HG03354 (cell line): ENCODE measurements around the gene ITLN1.
"Not testable (repeated sequence)": the region's sequence is repeated elsewhere in the genome, so short reads cannot be mapped to it uniquely, and the experiment has no call there.

Experiments
- ATAC-seq: cut with Tn5 transposase; IDR thresholded peaks from one replicate; pipeline ENCODE4 v1.9.1; 2021; ENCODE audit warnings: mild to moderate bottlenecking; ENCODE audit not compliant: unreplicated experiment, poor library complexity, severe bottlenecking

Gene ITLN1

GRCh38 chr1:160884579-160884978 is 401 bp downstream of the ITLN1 start:
- peak; percentile 64 for ATAC-seq

DNA sequence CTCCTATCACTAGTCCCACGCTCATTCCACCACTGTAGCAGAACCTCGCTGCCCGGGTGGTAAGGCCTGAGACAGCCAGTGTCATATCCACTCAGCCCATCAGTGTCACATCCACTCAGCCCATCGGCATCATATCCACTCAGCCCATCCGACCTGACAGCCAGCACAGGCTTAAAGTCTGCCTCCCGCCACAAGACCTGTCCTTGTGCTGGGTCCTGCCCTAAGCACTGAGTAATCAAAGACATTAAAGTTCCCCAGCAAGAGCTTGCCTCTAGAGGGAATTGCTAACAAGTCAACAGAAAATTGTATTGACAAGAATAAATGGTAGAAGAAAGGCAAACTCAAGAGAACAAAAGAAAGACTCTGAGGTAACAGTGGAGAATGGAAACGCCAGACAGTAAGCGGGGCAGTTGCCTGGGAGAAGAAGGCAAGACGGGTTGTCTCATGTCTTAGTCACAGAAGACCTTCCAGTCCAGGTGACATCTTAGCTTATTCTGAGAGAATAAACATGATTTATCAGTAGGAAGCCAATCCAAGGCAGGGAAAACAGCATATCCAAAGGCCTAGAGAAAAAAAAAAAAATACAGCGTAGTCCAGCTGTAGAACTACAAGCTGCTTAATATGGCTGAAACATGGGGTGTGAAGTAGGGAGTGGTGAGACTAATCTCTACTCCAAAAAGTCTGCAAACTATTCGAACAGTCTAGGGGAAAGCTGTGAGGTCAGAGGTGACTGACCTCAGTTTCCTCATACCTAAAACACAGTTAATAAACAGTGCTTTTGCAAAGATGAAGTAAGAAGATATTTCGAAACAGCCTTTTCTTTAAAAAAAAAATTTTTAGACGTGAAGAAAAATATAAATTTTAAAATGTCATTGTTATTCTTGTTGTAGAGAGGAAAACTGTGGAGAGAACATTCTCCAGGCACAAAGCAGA is 1.1 kb downstream of the ITLN1 start:
- no peak for ATAC-seq

GRCh38 chr1:160882582-160882981 is 2.4 kb downstream of the ITLN1 start:
- ATAC-seq: no peak

DNA sequence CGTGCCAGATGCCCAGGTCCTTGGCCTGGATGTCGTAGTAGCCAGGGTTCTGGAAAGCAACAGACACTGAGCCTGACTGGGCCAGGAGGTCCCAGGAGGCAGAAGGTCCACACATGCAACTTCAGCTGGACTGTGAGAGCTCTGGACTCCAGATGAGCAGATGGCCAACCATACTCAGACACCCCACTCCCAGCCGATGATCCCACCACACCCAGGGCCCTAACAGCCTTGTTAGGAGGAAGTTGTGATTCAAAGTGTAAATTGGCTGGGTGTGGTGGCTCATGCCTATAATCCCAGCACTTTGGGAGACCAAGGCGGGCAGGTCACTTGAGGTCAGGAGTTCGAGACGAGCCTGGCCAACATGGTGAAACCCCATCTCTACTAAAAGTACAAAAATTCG is 3.7 kb downstream of the ITLN1 start:
- not testable (repeated sequence) for ATAC-seq

GRCh38 chr1:160880216-160880615 is 4.8 kb downstream of the ITLN1 start:
- ATAC-seq: no peak

GRCh38 chr1:160879056-160879455 is 5.9 kb downstream of the ITLN1 start:
- no peak for ATAC-seq

DNA sequence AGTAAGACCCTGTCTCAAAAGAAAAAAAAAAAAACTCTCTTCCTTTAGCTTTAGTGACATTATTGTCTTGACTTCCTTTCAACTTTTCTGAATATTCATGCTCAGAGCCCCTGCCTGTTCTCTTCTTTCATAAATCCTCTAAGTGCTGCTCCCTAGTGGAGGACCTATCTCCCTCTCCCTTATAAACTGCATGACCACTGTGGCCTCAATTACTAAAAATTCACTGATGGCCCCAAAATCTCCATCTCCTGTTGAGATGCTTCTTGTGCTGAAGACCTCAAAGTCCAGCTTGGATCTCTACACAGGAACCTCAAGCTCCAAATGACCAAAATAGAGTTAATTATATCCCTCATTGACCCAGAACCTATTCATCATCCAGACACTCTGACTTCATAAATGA is 7.8 kb downstream of the ITLN1 start:
- no peak for ATAC-seq

- no peak for ATAC-seq
Observed at GRCh38 chr1:160876311-160876710, 8.7 kb downstream of the ITLN1 start.

GRCh38 chr1:160875591-160875990 is 9.4 kb downstream of the ITLN1 start:
- ATAC-seq: not testable (repeated sequence)

- ATAC-seq: no peak
Observed at GRCh38 chr1:160874935-160875334, 10.0 kb downstream of the ITLN1 start.

- no peak for ATAC-seq
Observed at GRCh38 chr1:160868141-160868540, 16.8 kb downstream of the ITLN1 start.

- ATAC-seq: not testable (repeated sequence)
Observed at GRCh38 chr1:160867651-160868050, 17.3 kb downstream of the ITLN1 start.

DNA sequence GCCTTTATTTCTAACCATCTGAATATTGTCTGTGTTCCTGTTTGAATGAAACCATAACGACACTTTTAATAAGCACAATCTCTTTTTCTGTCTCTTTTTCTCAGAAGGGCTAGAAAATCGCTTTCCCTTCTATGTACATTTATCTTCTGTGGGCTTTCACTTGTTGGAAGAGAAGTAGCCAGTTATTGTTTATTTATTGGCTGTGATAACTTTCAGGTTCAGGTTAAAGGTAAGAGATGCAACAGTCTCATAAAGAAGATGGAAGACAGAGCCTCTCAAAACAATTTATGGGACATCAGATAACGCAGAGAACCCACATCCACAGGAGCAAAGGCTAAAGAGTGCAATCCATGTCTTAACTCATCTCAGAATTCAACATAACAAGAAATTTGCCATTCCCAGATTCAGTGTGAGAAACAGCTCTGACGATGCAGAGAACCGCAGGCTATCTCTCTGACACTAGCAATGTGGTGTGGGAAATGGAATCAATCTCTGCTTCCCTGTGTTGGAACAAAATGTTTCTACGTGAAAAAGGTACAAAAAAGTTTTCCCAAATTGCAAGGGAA is 18.2 kb downstream of the ITLN1 start:
- ATAC-seq: no peak

- no peak for ATAC-seq
Observed at GRCh38 chr1:160866001-160866694, 18.8 kb downstream of the ITLN1 start.

- no peak for ATAC-seq
Observed at GRCh38 chr1:160865337-160865736, 19.6 kb downstream of the ITLN1 start.

DNA sequence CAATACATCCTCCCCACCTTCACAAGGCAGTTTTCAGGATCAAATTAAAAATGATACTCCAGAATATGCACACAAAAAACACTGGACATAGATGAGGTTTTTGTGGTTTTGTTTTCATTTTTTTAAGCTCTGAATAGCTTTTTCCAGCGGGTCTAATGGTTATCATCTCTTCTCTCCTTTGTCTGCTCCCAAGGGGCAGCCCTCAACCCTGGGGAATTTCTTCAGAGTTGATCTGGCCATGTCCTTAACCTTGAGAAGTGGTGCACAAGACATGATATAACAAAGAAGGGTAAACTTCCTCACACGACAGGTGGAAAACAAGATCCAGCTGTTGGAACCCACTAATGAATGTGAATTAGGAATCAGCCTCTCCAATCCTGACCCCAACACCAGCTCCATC is 20.8 kb downstream of the ITLN1 start:
- ATAC-seq: no peak

DNA sequence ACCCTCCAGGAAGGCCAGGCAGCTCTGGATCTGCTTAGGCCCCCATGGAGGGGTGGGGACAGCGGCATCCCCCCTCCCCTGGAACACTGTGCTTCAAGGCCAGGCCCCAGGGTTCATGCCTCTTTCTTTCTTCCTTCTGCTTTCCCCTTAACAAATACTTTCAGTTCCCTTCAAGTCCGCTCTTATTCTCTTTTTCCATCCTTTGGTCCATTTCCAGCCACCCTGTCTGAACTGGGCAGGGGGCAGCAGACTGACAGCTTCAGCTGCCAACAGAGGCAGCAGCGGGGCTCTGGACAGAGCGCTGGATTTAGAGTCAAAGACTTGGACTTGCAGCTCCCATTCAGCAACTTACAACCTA is 21.2 kb downstream of the ITLN1 start:
- ATAC-seq: no peak

- ATAC-seq: peak; percentile 6
Observed at GRCh38 chr1:160863061-160863773, 21.8 kb downstream of the ITLN1 start.

GRCh38 chr1:160862203-160863060 is 22.5 kb downstream of the ITLN1 start, which contains the start of gene CD244:
Gene CD244, minus strand, starts transcription at chr1:160862887. Its CDS starts 210 bp downstream, at chr1:160862677.
- peak; percentile 73 for ATAC-seq
